HepG2 (cell line): Measurements from ENCODE around the gene UNKL. TPM values are rescaled to one million over a fixed set of nuclear protein-coding genes. Genes with fewer than 3 reads are reported as not detected.

ENCODE experiments used
- ATAC-seq: fragments of 200-7000 bp; cut with Tn5 transposase; 3 replicates; pipeline ENCODE4 v1.9.1; 2020; ENCODE audit warnings: mild to moderate bottlenecking, moderate library complexity
- BruUV-seq: library from RNA; stranded (reverse); fragments of 400-500 nt; replicated peaks from 2 replicates; lab custom pipeline; 2021; lab: Mats Ljungman, UMichigan
- CTCF ChIA-PET: fragments of 300-600 bp; formaldehyde crosslinking; extraction: SDS; loops from one replicate; lab custom pipeline; 2021; ENCODE audit warnings: low total read pairs, inconsistent platforms, low intra/inter-chr PET ratio; lab: Yijun Ruan, JAX
- POLR2A ChIA-PET: fragments of 350-600 bp; sonication (Branson Sonifier 250); formaldehyde crosslinking; loops from one replicate; lab custom pipeline; 2020; ENCODE audit warnings: antibody characterized with exemption, inconsistent platforms; lab: Yijun Ruan, JAX
- DNase-seq: peaks from one replicate; pipeline ENCODE4 v3.0.0-alpha.2; 2015; ENCODE audit warnings: low spot score
- FAIRE-seq: peaks from 3 replicates; lab custom pipeline; 2011; peaks lifted over from hg19 to GRCh38; lab: Jason Lieb, UNC
- H2AFZ ChIP-seq: one replicate; pipeline ENCODE4 v1.6.1; 2011; ENCODE audit warnings: low read length, inconsistent platforms
- H3K27ac ChIP-seq: fragments of 300-600 bp; 3 replicates; pipeline ENCODE4 v1.8.0; 2011; ENCODE audit warnings: mixed run types, mild to moderate bottlenecking, mixed read lengths, low read length, inconsistent platforms; ENCODE audit not compliant: insufficient read depth; ENCODE audit errors: extremely low read length
- H3K27me3 ChIP-seq, 2 experiments: fragments of 200-600 bp in 1 of 2; 2 replicates in 1 of 2; 3 replicates in 1 of 2; pipeline versions ENCODE4 v1.6.0 to v1.8.0; 2011; ENCODE audit warnings: low read length in 2 of 2, mild to moderate bottlenecking in 2 of 2, moderate library complexity in 2 of 2, inconsistent platforms in 1 of 2; ENCODE audit not compliant: insufficient read depth in 2 of 2, control insufficient read depth in 1 of 2
- H3K36me3 ChIP-seq, 2 experiments: fragments of 200-600 bp in 1 of 2; replicated peaks in 1 of 2; 2 replicates in 1 of 2; 3 replicates in 1 of 2; pipeline versions ENCODE4 v1.5.1 to v1.8.0; 2011; ENCODE audit warnings: low read length in 2 of 2, inconsistent platforms in 1 of 2; ENCODE audit not compliant: insufficient read depth in 2 of 2, control insufficient read depth in 1 of 2
- H3K4me1 ChIP-seq: 2 replicates; pipeline ENCODE4 v1.5.1; 2012; ENCODE audit warnings: low read length, inconsistent platforms; ENCODE audit not compliant: insufficient read depth
- H3K4me2 ChIP-seq: 2 replicates; pipeline ENCODE4 v1.6.0; 2011; ENCODE audit warnings: low read depth, low read length, inconsistent platforms
- H3K4me3 ChIP-seq, 3 experiments: fragments of 200-600 bp in 1 of 3; sonication (generic), shearing (Covaris generic) in 1 of 3; replicated peaks in 1 of 3; 2 replicates each; pipeline ENCODE4 v1.5.1; 2011 to 2016; ENCODE audit warnings: low read length in 3 of 3, inconsistent platforms in 2 of 3, low read depth in 2 of 3, mild to moderate bottlenecking in 2 of 3, control low read depth in 1 of 3, mixed read lengths in 1 of 3; ENCODE audit not compliant: insufficient read depth in 1 of 3
- H3K79me2 ChIP-seq: one replicate; pipeline ENCODE4 v1.6.1; 2011; ENCODE audit warnings: low read length, inconsistent platforms; ENCODE audit not compliant: insufficient read depth
- H3K9ac ChIP-seq: 2 replicates; pipeline ENCODE4 v1.6.0; 2011; ENCODE audit warnings: mild to moderate bottlenecking, low read depth, low read length, inconsistent platforms; ENCODE audit not compliant: insufficient read depth
- H3K9me3 ChIP-seq: 2 replicates; pipeline ENCODE4 v1.5.1; 2012; ENCODE audit warnings: mild to moderate bottlenecking, low read length
- H4K20me1 ChIP-seq: 2 replicates; pipeline ENCODE4 v1.6.0; 2011; ENCODE audit warnings: inconsistent platforms, mild to moderate bottlenecking, low read length, moderate library complexity; ENCODE audit not compliant: insufficient read depth
- GLI4 ChIP-seq: sonication (generic); formaldehyde crosslinking; IDR thresholded peaks from 2 replicates; pipeline ENCODE4 v1.5.1; 2020; ENCODE audit warnings: missing genetic modification reagents, mild to moderate bottlenecking, moderate library complexity, borderline replicate concordance
- GLMP ChIP-seq: sonication (generic); formaldehyde crosslinking; IDR thresholded peaks from 2 replicates; pipeline ENCODE4 v1.9.0; 2021; ENCODE audit warnings: missing genetic modification reagents, mild to moderate bottlenecking, borderline replicate concordance
- IRF9 ChIP-seq: sonication (generic); formaldehyde crosslinking; IDR thresholded peaks from 2 replicates; pipeline ENCODE4 v1.8.0; 2022; ENCODE audit warnings: missing genetic modification reagents, mild to moderate bottlenecking, borderline replicate concordance
- NR2F2 ChIP-seq: IDR thresholded peaks from 2 replicates; pipeline ENCODE4 v1.6.1; 2012; ENCODE audit warnings: low read depth, inconsistent platforms, borderline replicate concordance
- NRL ChIP-seq: sonication (generic); formaldehyde crosslinking; IDR thresholded peaks from 2 replicates; pipeline ENCODE4 v1.5.0; 2020; ENCODE audit warnings: missing genetic modification reagents, mild to moderate bottlenecking, moderate library complexity, borderline replicate concordance
- SSRP1 ChIP-seq: IDR thresholded peaks from 2 replicates; pipeline ENCODE4 v1.6.1; 2016; ENCODE audit warnings: control low read depth
- THYN1 ChIP-seq: sonication (generic); formaldehyde crosslinking; IDR thresholded peaks from 2 replicates; pipeline ENCODE4 v1.8.1; 2023; ENCODE audit warnings: low read depth, mild to moderate bottlenecking, moderate library complexity, missing genetic modification reagents, borderline replicate concordance
- ZBTB46 ChIP-seq: sonication (generic); formaldehyde crosslinking; IDR thresholded peaks from 2 replicates; pipeline ENCODE4 v1.4.0; 2020; ENCODE audit warnings: mild to moderate bottlenecking, missing genetic modification reagents, borderline replicate concordance
- ZNF10 ChIP-seq: sonication (generic); formaldehyde crosslinking; IDR thresholded peaks from 2 replicates; pipeline ENCODE4 v1.4.0; 2020; ENCODE audit warnings: mild to moderate bottlenecking, low read depth, missing genetic modification reagents, borderline replicate concordance
- ZNF530 ChIP-seq: sonication (generic); formaldehyde crosslinking; IDR thresholded peaks from 2 replicates; pipeline ENCODE4 v1.5.0; 2020; ENCODE audit warnings: low read depth, mild to moderate bottlenecking, missing genetic modification reagents
- WGBS: methylation state at CpG from one replicate; pipeline ENCODE4 v1.1.6; 2017; ENCODE audit warnings: low lambda C conversion rate; 5-methylcytosine and 5-hydroxymethylcytosine counted together
- in situ Hi-C: cut with HindIII; loops from 2 replicates; pipeline ENCODE4 v1.10.0; 2017; ENCODE audit warnings: low pct_unique_long_range_greater_than_20kb; ENCODE audit not compliant: extremely low pct_ligation_motif_present
- intact Hi-C: fragments of 100-400 bp; cut with micrococcal nuclease; formaldehyde crosslinking; loops from one replicate; pipeline ENCODE4 v1.10.0; 2022; ENCODE audit not compliant: unreplicated experiment
- polyA plus RNA-seq, 8 experiments: library from polyadenylated mRNA; depleted of rRNA in 3 of 8; stranded (reverse) in 7 of 8; unstranded in 1 of 8; fragments of >200 nt; fragmentation: Illumina TruSeq in 4 of 8; extraction: Trizol in 4 of 8; gene quantifications; 2 replicates each; pipeline versions ENCODE4 v1.2.1 to v1.2.3, GENCODE V29; 2011 to 2016; ENCODE audit warnings: low read depth in 4 of 8, missing spikeins in 1 of 8, mixed read lengths in 1 of 8; ENCODE audit not compliant: insufficient read depth in 1 of 8
- total RNA-seq, 5 experiments: library from RNA; depleted of rRNA; stranded (reverse); fragments of >200 nt; fragmentation: Illumina TruSeq; extraction: Trizol; gene quantifications; 2 replicates each; pipeline ENCODE4 v1.2.3, GENCODE V29; 2016; ENCODE audit warnings: low read depth in 1 of 5
- TF ChIP-seq, protein P1 (sequence below): IDR thresholded peaks from 2 replicates; pipeline ENCODE4 v1.6.1; 2018; ENCODE audit warnings: missing genetic modification reagents
- TF ChIP-seq, protein P2 (sequence below): sonication (generic); formaldehyde crosslinking; IDR thresholded peaks from 2 replicates; pipeline ENCODE4 v1.4.0; 2020; ENCODE audit warnings: missing genetic modification reagents
- TF ChIP-seq, protein P3 (sequence below): sonication (generic); formaldehyde crosslinking; IDR thresholded peaks from 2 replicates; pipeline ENCODE4 v1.4.0; 2020; ENCODE audit warnings: missing genetic modification reagents, borderline replicate concordance

The UNKL gene
- total and polyA plus RNA-seq, 2 of the 13 experiments (the other 11 are each of a cell fraction or from before 2014, with no cell fraction given): 10.4 to 17.6 TPM

GRCh38 chr16:1338119-1338730 is 76.3 kb downstream of the UNKL start:
- peaks cover 14 to 64% of the 10 kb centered on the region in 2 experiments; a peak in 4 of 5 replicates for H3K27me3 ChIP-seq
- no peak overlapping the region for H2AFZ ChIP-seq
- no peaks in the 10 kb centered on the region for H3K79me2 ChIP-seq
- H3K36me3 ChIP-seq: no peaks in the 10 kb centered on the region
- in situ Hi-C loops: no loop called here
- ChIA-PET POLR2A (no interaction called here), CTCF (interaction anchor here (1.1 kb wide), 1 partner anchor 76 kb away, joined by 4 read pairs; the partner anchor contains the start of gene UNKL)
- DNase-seq: peak; percentile 51
- H3K27ac ChIP-seq: no peak overlapping the region
- H3K4me1 ChIP-seq: peaks cover 14% of the 10 kb centered on the region
- peak overlapping the region; percentile 23; the same call in 1 of the 2 replicates for H3K4me2 ChIP-seq
- BruUV-seq: no TSS peak
- intact Hi-C loops: no loop called here
- H3K9ac ChIP-seq: no peak overlapping the region
- H3K4me3 ChIP-seq: no peak overlapping the region
- no peak for FAIRE-seq
- WGBS: 17% methylated on average over 9 of the region's 30 CpGs
- peak; percentile 28 for ATAC-seq
- H3K9me3 ChIP-seq: no peaks in the 10 kb centered on the region
- 0 out of 2 replicates have a peak, but pooled peaks cover 3% of the 10 kb centered on the region for H4K20me1 ChIP-seq
- TF ChIP-seq THYN1: no peak
- TF ChIP-seq, protein P1, sequence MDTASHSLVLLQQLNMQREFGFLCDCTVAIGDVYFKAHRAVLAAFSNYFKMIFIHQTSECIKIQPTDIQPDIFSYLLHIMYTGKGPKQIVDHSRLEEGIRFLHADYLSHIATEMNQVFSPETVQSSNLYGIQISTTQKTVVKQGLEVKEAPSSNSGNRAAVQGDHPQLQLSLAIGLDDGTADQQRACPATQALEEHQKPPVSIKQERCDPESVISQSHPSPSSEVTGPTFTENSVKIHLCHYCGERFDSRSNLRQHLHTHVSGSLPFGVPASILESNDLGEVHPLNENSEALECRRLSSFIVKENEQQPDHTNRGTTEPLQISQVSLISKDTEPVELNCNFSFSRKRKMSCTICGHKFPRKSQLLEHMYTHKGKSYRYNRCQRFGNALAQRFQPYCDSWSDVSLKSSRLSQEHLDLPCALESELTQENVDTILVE (CRISPR knock-in tag): no peak
- TF ChIP-seq ZNF10 (CRISPR knock-in tag): no peak
- no peak for TF ChIP-seq GLI4 (CRISPR knock-in tag)
- TF ChIP-seq NR2F2: no peak
- TF ChIP-seq, protein P2, sequence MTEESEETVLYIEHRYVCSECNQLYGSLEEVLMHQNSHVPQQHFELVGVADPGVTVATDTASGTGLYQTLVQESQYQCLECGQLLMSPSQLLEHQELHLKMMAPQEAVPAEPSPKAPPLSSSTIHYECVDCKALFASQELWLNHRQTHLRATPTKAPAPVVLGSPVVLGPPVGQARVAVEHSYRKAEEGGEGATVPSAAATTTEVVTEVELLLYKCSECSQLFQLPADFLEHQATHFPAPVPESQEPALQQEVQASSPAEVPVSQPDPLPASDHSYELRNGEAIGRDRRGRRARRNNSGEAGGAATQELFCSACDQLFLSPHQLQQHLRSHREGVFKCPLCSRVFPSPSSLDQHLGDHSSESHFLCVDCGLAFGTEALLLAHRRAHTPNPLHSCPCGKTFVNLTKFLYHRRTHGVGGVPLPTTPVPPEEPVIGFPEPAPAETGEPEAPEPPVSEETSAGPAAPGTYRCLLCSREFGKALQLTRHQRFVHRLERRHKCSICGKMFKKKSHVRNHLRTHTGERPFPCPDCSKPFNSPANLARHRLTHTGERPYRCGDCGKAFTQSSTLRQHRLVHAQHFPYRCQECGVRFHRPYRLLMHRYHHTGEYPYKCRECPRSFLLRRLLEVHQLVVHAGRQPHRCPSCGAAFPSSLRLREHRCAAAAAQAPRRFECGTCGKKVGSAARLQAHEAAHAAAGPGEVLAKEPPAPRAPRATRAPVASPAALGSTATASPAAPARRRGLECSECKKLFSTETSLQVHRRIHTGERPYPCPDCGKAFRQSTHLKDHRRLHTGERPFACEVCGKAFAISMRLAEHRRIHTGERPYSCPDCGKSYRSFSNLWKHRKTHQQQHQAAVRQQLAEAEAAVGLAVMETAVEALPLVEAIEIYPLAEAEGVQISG (CRISPR knock-in tag): no peak
- TF ChIP-seq ZNF530 (CRISPR knock-in tag): no peak
- no peak for TF ChIP-seq SSRP1 (CRISPR knock-in tag)
- TF ChIP-seq NRL (CRISPR knock-in tag): no peak
- no peak for TF ChIP-seq GLMP
- TF ChIP-seq IRF9 (CRISPR knock-in tag): no peak
- TF ChIP-seq, protein P3, sequence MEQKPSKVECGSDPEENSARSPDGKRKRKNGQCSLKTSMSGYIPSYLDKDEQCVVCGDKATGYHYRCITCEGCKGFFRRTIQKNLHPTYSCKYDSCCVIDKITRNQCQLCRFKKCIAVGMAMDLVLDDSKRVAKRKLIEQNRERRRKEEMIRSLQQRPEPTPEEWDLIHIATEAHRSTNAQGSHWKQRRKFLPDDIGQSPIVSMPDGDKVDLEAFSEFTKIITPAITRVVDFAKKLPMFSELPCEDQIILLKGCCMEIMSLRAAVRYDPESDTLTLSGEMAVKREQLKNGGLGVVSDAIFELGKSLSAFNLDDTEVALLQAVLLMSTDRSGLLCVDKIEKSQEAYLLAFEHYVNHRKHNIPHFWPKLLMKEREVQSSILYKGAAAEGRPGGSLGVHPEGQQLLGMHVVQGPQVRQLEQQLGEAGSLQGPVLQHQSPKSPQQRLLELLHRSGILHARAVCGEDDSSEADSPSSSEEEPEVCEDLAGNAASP (CRISPR knock-in tag): no peak
- no peak for TF ChIP-seq ZBTB46
